DND-41 (cell line): ENCODE measurements around the gene S100PBP.

Experiments
- EZH2 ChIP-seq: IDR thresholded peaks from 3 replicates; pipeline ENCODE4 v1.6.1; 2012; ENCODE audit warnings: borderline replicate concordance, low read depth, mild to moderate bottlenecking, moderate library complexity, low read length, inconsistent platforms; ENCODE audit not compliant: severe bottlenecking
- TF ChIP-seq, protein P1 (sequence below): IDR thresholded peaks from 2 replicates; pipeline ENCODE4 v1.5.1; 2012; ENCODE audit warnings: borderline replicate concordance, low read length, moderate library complexity, mild to moderate bottlenecking; ENCODE audit not compliant: poor library complexity, severe bottlenecking; ENCODE audit errors: extremely low read depth

DNA sequence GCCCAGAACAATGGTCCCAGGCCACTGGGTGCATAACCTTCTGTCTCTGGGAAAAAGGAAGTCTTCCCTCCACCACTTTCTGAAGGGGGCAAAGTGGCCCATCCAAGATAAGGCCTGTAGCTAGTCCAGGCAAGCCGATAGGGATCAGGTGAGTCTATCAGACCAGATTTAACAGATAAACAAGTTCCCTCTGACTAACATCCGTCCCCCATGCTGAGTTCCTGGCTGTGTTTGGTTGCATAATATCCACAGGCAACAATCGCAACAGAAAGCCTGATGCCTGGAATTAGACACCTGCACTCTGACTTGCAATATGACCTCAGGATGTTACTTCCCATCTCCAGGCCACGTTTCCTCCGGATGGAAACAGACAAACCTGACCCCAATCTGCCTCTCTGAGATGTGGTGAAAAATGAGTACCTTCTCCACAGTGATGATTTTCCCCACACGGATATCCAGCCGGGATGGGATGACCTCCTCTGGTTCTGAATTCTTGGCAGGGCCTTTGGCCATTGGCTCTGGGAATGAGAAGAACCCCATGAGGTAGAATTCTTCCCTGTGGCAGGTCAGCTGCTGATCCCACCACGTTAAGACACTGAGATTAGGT lies 36.7 kb upstream of the S100PBP start:
- TF ChIP-seq, protein P1, sequence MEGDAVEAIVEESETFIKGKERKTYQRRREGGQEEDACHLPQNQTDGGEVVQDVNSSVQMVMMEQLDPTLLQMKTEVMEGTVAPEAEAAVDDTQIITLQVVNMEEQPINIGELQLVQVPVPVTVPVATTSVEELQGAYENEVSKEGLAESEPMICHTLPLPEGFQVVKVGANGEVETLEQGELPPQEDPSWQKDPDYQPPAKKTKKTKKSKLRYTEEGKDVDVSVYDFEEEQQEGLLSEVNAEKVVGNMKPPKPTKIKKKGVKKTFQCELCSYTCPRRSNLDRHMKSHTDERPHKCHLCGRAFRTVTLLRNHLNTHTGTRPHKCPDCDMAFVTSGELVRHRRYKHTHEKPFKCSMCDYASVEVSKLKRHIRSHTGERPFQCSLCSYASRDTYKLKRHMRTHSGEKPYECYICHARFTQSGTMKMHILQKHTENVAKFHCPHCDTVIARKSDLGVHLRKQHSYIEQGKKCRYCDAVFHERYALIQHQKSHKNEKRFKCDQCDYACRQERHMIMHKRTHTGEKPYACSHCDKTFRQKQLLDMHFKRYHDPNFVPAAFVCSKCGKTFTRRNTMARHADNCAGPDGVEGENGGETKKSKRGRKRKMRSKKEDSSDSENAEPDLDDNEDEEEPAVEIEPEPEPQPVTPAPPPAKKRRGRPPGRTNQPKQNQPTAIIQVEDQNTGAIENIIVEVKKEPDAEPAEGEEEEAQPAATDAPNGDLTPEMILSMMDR, result no peak
- no peak for TF ChIP-seq EZH2
